Femur (tissue), 1 donor: Measurements from ENCODE around the gene RLF.

Experiments used
- DNase-seq: peaks from one replicate; pipeline ENCODE4 v3.0.0-alpha.2; 2017

RLF gene

DNA sequence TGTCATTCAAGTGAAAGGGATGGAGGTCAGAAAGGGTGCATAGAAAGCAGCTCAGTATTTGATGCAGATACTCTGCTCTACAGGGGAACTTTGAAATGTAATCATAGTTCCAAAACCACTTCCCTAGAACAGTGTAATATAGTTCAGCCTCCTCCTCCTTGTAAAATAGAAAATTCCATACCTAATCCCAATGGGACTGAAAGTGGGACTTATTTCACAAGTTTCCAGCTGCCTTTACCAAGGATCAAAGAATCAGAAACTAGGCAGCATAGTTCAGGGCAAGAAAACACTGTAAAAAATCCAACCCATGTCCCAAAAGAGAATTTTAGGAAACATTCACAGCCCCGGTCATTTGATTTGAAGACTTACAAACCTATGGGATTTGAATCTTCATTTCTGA, 78.4 kb downstream of the RLF start:
- no peak for DNase-seq

- no peak for DNase-seq
These were observed 79.2 kb downstream of the RLF start for GRCh38 chr1:40240390-40240789.

DNA sequence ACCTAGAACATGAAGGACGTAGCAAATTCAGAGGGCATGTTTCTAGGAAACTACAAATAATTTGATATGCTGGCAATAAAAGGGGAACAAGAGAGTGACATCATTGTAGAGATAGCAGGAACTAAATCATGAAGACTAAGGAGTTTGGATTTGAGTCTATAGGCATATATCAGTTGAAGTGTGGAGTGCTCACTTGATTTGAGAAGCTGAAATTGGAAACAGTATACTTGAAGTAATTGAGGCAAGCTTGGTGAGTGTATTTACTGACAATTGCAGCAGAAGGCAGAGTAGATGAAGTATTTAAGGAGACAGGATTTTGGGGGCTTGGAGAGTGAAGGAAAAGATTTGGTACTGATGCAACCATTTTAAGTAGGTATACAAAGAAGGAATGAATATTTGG, 80.2 kb downstream of the RLF start:
- no peak for DNase-seq

DNA sequence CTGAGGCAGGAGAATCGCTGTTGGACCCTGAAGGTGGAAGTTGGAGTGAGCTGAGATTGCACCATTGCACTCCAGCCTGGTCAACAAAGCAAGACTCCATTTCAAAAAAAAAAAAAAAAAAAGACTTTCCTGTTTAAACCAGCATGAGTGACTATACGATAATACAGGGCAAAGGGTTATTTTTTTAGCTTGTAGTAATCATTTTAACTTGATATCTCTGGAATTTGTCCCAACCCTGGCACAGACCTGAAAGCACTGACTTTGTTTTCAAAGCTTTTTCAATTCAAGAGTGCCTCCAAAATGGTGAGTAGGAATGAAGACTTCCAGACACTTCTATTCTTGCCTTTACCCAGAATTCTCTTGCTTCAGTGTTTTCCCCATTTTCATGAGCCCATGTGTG, 82.2 kb downstream of the RLF start:
- DNase-seq, result no peak

- no peak for DNase-seq
These were observed 83.1 kb downstream of the RLF start for GRCh38 chr1:40244138-40244744.

DNA sequence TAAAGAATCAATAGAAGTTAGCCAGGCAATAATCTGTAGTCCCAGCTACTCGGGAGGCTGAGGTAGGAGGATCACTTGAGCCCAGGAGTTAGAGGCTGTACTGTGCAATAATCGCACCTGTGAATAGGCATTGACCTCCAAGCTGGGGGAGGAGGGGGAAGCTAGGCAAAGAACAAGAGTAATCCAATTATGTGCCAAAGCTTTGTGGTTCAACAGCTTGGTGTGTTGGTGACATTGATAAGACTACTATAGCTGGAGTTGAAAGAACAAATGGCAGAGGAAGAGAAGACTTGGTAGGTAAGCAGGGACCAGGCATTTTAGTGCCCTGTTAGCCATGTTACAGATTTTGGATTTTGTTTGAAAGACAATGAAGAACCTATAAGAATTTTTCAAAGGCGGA, 84.5 kb downstream of the RLF start:
- no peak for DNase-seq

- DNase-seq, result no peak
These were observed 86.5 kb downstream of the RLF start, which contains the start of gene TMCO2 for GRCh38 chr1:40247655-40248054. Gene TMCO2, plus strand, starts transcription at chr1:40247937. Its CDS starts 57 bp downstream, at chr1:40247994.

GRCh38 chr1:40248412-40248811, 87.2 kb downstream of the RLF start:
- no peak for DNase-seq

DNA sequence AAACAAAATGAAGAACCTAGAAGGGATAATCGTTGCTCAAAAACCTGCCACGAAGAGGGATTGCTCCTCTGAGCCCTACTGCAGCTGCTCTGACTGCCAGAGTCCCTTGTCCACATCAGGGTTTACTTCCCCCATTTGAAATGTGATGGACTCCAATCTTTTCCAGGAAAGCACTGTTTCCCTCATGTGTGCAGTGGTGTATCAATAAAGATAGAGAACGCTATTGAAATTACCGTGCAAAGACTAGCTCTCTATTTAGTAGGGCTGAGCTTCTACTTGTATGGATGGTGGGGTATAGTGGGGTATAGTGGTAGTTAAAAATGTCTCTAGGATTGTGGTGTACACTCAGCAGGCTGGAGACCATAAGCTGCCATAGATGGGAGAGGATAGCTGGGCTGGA, 90.3 kb downstream of the RLF start:
- DNase-seq, result no peak

- DNase-seq, result no peak
These were observed 91.4 kb downstream of the RLF start for GRCh38 chr1:40252601-40253000.

GRCh38 chr1:40255231-40255630, 94.0 kb downstream of the RLF start:
- DNase-seq, result no peak

GRCh38 chr1:40256401-40257084, 95.4 kb downstream of the RLF start:
- DNase-seq, result no peak

- DNase-seq, result no peak
These were observed 96.1 kb downstream of the RLF start for GRCh38 chr1:40257313-40257687.

DNA sequence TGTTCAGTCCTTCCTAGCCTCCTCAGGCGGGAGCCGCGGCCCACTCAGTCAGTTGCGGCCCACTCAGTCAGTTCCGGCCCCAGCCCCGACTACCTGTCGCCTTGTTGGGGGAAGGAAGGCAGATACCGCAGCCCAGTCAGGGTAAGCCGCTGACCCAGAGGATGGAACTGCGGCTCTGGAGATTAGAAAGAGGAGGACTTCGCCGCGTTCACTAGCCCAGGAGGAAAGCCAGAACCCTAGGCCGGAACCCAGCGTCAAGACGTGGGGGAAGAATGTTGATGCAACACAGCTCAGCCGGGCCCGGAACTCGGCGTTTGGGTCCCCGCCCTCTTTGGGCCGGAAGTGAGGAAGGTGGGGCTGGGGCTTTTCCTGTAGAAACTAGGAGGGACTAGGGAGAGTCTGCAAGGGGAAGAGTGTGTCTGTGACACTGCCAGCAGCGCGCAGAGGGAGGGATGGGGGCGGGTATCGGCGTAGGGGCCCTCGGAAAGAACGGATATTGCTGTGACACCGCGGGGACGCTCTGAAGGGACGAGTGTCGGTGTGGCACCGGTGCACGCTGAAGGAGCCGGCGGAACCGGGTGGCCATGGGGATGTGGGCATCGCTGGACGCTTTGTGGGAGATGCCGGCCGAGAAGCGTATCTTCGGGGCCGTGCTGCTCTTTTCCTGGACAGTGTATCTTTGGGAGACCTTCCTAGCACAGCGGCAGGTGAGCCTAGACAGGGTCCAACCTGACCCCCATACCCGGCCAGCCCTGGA, 96.7 kb downstream of the RLF start, which contains the start of gene ZMPSTE24:
Gene ZMPSTE24, plus strand, starts transcription at position 549 of the 757 bp plus-strand sequence. Its CDS starts 36 bp downstream, at position 585.
- peak; percentile 98 for DNase-seq

DNA sequence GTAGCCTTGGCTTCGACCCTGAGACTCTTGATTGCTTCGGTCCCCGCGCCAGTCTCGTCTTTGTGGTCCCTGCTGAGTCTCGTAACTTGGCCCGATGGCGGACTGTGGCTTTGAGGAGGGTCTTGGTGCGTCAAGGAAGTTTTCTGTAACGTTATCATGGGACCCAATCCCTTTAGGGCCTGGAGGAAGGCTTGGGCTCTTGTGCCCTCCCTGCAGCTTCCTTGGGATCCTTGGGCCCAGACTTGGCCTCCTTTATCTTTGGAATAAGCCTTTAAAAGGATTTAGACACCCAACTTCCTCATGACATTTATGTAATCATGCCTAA, 97.2 kb downstream of the RLF start:
- DNase-seq, result no peak

DNA sequence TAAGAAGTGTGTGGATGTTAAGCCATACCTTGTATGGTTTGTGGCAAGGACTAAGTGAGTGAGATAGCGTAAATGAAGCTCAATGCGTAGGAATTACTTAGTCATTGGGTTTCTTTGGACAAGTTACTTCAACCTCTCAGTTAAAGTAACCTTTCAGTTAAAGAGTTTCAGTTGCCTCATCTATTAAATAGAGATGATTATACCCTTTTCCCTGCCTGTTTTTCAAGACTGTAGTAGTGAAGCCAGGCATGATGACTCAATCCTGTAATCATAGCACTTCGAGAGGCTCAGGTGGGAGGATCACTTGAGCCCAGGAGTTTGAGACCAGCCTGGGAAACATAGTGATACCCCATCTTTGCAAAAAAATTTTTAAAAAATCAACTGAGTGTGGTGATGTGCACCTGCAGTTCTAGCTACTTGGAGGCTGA, 103.2 kb downstream of the RLF start:
- no peak for DNase-seq

DNA sequence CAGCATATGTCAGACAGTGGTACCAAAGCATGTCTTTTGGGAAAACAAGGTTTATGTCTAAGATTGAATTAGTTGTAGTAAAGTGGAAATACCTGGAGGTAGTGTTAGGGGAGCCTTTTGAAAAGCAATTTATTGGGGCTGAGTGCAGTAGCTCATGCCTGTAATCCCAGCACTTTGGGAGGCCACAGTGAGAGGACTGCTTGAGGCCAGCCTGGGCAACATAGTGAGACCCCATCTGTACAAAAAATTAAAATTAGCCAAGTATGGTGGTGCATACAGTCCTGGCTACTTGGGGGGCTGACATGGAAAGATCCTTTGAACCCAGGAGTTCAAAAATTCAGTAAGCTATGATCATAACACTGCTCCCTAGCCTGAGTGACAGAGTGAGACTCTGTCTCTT, 104.1 kb downstream of the RLF start:
- DNase-seq, result no peak

GRCh38 chr1:40265919-40266318, 104.7 kb downstream of the RLF start:
- no peak for DNase-seq

GRCh38 chr1:40266786-40267535, 105.8 kb downstream of the RLF start:
- no peak for DNase-seq

- no peak for DNase-seq
These were observed 106.6 kb downstream of the RLF start for GRCh38 chr1:40267767-40268187.

DNA sequence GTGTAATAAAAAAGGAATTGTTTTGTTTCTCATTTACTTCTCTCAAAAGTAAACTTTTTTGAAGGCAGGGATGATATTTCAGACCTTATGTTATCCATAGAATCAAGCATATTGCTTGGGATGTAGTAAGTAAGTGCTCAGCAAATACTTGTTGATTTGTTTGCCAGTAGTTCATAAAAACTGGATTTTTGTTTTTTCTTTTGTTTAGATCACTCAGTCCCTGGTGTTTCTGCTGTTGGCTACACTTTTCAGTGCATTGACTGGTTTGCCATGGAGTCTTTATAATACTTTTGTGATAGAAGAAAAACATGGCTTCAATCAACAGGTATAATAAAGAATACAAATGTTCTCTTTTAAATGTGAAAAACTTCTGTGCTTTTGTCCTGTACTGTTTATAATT, 107.0 kb downstream of the RLF start:
- no peak for DNase-seq

GRCh38 chr1:40270152-40270834, 109.1 kb downstream of the RLF start:
- no peak for DNase-seq
